WTC11 (cell line): ENCODE data around the gene AOX1. TPM values are rescaled to one million over a fixed set of nuclear protein-coding genes. Genes with fewer than 3 reads are reported as not detected.

Source experiments
- ATAC-seq: fragments of 200-7000 bp; cut with Tn5 transposase; 2 replicates; pipeline ENCODE4 v1.10.0; 2021; ENCODE audit warnings: mild to moderate bottlenecking, moderate library complexity
- CTCF ChIA-PET: fragments of 300-600 bp; sonication (Branson Sonifier 250); formaldehyde crosslinking; loops from one replicate; lab custom pipeline; 2021; ENCODE audit warnings: antibody characterized with exemption; lab: Charles Lee
- POLR2A ChIA-PET: fragments of 350-600 bp; sonication (Branson Sonifier 250); formaldehyde crosslinking; loops from one replicate; lab custom pipeline; 2021; ENCODE audit warnings: antibody characterized with exemption; lab: Charles Lee
- DNase-seq: peaks from one replicate; pipeline ENCODE4 v3.0.0; 2021; ENCODE audit warnings: low spot score
- H3K27ac Mint-ChIP-seq: 2 replicates; pipeline ENCODE4 v1.8.0; 2021; ENCODE audit warnings: mixed read lengths
- H3K27me3 Mint-ChIP-seq: 2 replicates; pipeline ENCODE4 v1.8.0; 2021; ENCODE audit warnings: low read depth, mild to moderate bottlenecking, moderate library complexity, mixed read lengths
- H3K36me3 Mint-ChIP-seq: 2 replicates; pipeline ENCODE4 v1.8.0; 2021; ENCODE audit warnings: mixed read lengths
- H3K4me1 Mint-ChIP-seq: 2 replicates; pipeline ENCODE4 v1.8.0; 2022; ENCODE audit warnings: mixed read lengths
- H3K4me3 Mint-ChIP-seq: 2 replicates; pipeline ENCODE4 v1.8.0; 2021; ENCODE audit warnings: mild to moderate bottlenecking, moderate library complexity, mixed read lengths
- H3K9me3 Mint-ChIP-seq: 2 replicates; pipeline ENCODE4 v1.8.0; 2021; ENCODE audit warnings: mixed read lengths
- CTCF ChIP-seq: fragments of 200-600 bp; IDR thresholded peaks from 2 replicates; pipeline ENCODE4 v1.8.0; 2022; ENCODE audit warnings: antibody characterized with exemption
- FOXK1 ChIP-seq: sonication (generic); formaldehyde crosslinking; IDR thresholded peaks from 2 replicates; pipeline ENCODE4 v1.8.0; 2022; ENCODE audit warnings: mild to moderate bottlenecking, moderate library complexity, missing genetic modification reagents
- GABPB1 ChIP-seq: sonication (generic); formaldehyde crosslinking; IDR thresholded peaks from 2 replicates; pipeline ENCODE4 v1.8.1; 2023; ENCODE audit warnings: mild to moderate bottlenecking, missing genetic modification reagents
- JAZF1 ChIP-seq: fragments of 250-450 bp; sonication (Bioruptor Pico); IDR thresholded peaks from 2 replicates; pipeline ENCODE4 v1.9.0; 2021; ENCODE audit warnings: moderate library complexity, mild to moderate bottlenecking, inconsistent platforms
- NR1H2 ChIP-seq: sonication (generic); formaldehyde crosslinking; IDR thresholded peaks from 2 replicates; pipeline ENCODE4 v1.9.0; 2021; ENCODE audit warnings: mild to moderate bottlenecking, moderate library complexity, missing genetic modification reagents
- OVOL2 ChIP-seq: fragments of 250-450 bp; sonication (Bioruptor Pico); IDR thresholded peaks from 2 replicates; pipeline ENCODE4 v1.9.0; 2021; ENCODE audit warnings: mild to moderate bottlenecking, borderline replicate concordance
- PRDM15 ChIP-seq: sonication (generic); formaldehyde crosslinking; IDR thresholded peaks from 2 replicates; pipeline ENCODE4 v1.8.0; 2022; ENCODE audit warnings: missing genetic modification reagents
- SMAD3 ChIP-seq: sonication (generic); formaldehyde crosslinking; IDR thresholded peaks from 2 replicates; pipeline ENCODE4 v1.8.0; 2022; ENCODE audit warnings: missing genetic modification reagents, mild to moderate bottlenecking, borderline replicate concordance
- SMAD4 ChIP-seq: sonication (generic); formaldehyde crosslinking; IDR thresholded peaks from 2 replicates; pipeline ENCODE4 v1.8.0; 2022; ENCODE audit warnings: mild to moderate bottlenecking, missing genetic modification reagents
- SOX15 ChIP-seq: fragments of 250-450 bp; sonication (Bioruptor Pico); IDR thresholded peaks from 2 replicates; pipeline ENCODE4 v1.9.0; 2021; ENCODE audit warnings: mild to moderate bottlenecking
- SP1 ChIP-seq: sonication (generic); formaldehyde crosslinking; conservative IDR thresholded peaks from 2 replicates; pipeline ENCODE4 v1.8.1; 2022; ENCODE audit warnings: missing genetic modification reagents
- TEAD4 ChIP-seq: sonication (generic); formaldehyde crosslinking; IDR thresholded peaks from 2 replicates; pipeline ENCODE4 v1.8.0; 2022; ENCODE audit warnings: mild to moderate bottlenecking, missing genetic modification reagents
- ZBTB21 ChIP-seq: sonication (generic); formaldehyde crosslinking; IDR thresholded peaks from 2 replicates; pipeline ENCODE4 v1.8.1; 2023; ENCODE audit warnings: mild to moderate bottlenecking, missing genetic modification reagents, borderline replicate concordance
- ZNF232 ChIP-seq: sonication (generic); formaldehyde crosslinking; IDR thresholded peaks from 2 replicates; pipeline ENCODE4 v1.8.0; 2022; ENCODE audit warnings: mild to moderate bottlenecking, missing genetic modification reagents
- ZNF317 ChIP-seq: sonication (generic); formaldehyde crosslinking; IDR thresholded peaks from 2 replicates; pipeline ENCODE4 v1.8.1; 2023; ENCODE audit warnings: low read depth, mild to moderate bottlenecking, moderate library complexity, missing genetic modification reagents, borderline replicate concordance
- total RNA-seq: library from RNA; stranded (reverse); gene quantifications from 3 replicates; pipeline ENCODE4 v1.2.3, GENCODE V29; 2021
- TF ChIP-seq, protein P1 (sequence below): sonication (generic); formaldehyde crosslinking; IDR thresholded peaks from 2 replicates; pipeline ENCODE4 v1.8.1; 2023; ENCODE audit warnings: mild to moderate bottlenecking, missing genetic modification reagents, moderate library complexity
- TF ChIP-seq, protein P2 (sequence below): sonication (generic); formaldehyde crosslinking; IDR thresholded peaks from 2 replicates; pipeline ENCODE4 v1.8.1; 2022; ENCODE audit warnings: low read depth, missing genetic modification reagents, borderline replicate concordance
- TF ChIP-seq, protein P3 (sequence below): fragments of 250-450 bp; sonication (Bioruptor Pico); IDR thresholded peaks from 2 replicates; pipeline ENCODE4 v1.8.0; 2021; ENCODE audit warnings: mild to moderate bottlenecking
- TF ChIP-seq, protein P4 (sequence below): sonication (generic); formaldehyde crosslinking; IDR thresholded peaks from 2 replicates; pipeline ENCODE4 v1.8.0; 2023; ENCODE audit warnings: missing genetic modification reagents, mild to moderate bottlenecking, borderline replicate concordance
- TF ChIP-seq, protein P5 (sequence below): sonication (generic); formaldehyde crosslinking; conservative IDR thresholded peaks from 2 replicates; pipeline ENCODE4 v1.8.1; 2022; ENCODE audit warnings: mild to moderate bottlenecking, missing genetic modification reagents

The AOX1 gene
- total RNA-seq, 1 experiment from 2014 or later = 4.8 TPM

- H3K27me3 Mint-ChIP-seq = no peaks in the 10 kb centered on the region; the same call in 1 of the 2 replicates
- no peaks in the 10 kb centered on the region for H3K36me3 Mint-ChIP-seq
- POLR2A ChIA-PET = no interaction called here
- DNase-seq = no peak
- H3K27ac Mint-ChIP-seq = no peak overlapping the region
- H3K4me3 Mint-ChIP-seq = no peak overlapping the region
- no peak for ATAC-seq
- H3K9me3 Mint-ChIP-seq = no peaks in the 10 kb centered on the region
- peaks cover 22% of the 10 kb centered on the region for H3K4me1 Mint-ChIP-seq
- CTCF ChIA-PET = no interaction called here
- TF ChIP-seq SP1 (CRISPR knock-in tag) (no peak), NR1H2 (CRISPR knock-in tag) (no peak), TEAD4 (CRISPR knock-in tag) (no peak), SMAD3 (CRISPR knock-in tag) (no peak), OVOL2 (CRISPR knock-in tag) (no peak), ZNF232 (CRISPR knock-in tag) (no peak), JAZF1 (CRISPR knock-in tag) (no peak), FOXK1 (no peak), ZBTB21 (CRISPR knock-in tag) (no peak)
- TF ChIP-seq, protein P1, sequence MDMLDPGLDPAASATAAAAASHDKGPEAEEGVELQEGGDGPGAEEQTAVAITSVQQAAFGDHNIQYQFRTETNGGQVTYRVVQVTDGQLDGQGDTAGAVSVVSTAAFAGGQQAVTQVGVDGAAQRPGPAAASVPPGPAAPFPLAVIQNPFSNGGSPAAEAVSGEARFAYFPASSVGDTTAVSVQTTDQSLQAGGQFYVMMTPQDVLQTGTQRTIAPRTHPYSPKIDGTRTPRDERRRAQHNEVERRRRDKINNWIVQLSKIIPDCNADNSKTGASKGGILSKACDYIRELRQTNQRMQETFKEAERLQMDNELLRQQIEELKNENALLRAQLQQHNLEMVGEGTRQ (CRISPR knock-in tag) = no peak
- TF ChIP-seq, protein P2, sequence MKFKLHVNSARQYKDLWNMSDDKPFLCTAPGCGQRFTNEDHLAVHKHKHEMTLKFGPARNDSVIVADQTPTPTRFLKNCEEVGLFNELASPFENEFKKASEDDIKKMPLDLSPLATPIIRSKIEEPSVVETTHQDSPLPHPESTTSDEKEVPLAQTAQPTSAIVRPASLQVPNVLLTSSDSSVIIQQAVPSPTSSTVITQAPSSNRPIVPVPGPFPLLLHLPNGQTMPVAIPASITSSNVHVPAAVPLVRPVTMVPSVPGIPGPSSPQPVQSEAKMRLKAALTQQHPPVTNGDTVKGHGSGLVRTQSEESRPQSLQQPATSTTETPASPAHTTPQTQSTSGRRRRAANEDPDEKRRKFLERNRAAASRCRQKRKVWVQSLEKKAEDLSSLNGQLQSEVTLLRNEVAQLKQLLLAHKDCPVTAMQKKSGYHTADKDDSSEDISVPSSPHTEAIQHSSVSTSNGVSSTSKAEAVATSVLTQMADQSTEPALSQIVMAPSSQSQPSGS = no peak
- TF ChIP-seq, protein P3, sequence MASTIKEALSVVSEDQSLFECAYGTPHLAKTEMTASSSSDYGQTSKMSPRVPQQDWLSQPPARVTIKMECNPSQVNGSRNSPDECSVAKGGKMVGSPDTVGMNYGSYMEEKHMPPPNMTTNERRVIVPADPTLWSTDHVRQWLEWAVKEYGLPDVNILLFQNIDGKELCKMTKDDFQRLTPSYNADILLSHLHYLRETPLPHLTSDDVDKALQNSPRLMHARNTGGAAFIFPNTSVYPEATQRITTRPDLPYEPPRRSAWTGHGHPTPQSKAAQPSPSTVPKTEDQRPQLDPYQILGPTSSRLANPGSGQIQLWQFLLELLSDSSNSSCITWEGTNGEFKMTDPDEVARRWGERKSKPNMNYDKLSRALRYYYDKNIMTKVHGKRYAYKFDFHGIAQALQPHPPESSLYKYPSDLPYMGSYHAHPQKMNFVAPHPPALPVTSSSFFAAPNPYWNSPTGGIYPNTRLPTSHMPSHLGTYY (CRISPR knock-in tag) = no peak
Measured at GRCh38 chr2:200624026-200624425, 38.2 kb downstream of the AOX1 start.

GRCh38 chr2:200624658-200625057, 38.8 kb downstream of the AOX1 start:
- DNase-seq (no peak), ATAC-seq (no peak)
- Mint-ChIP-seq H3K27ac (no peak overlapping the region), H3K36me3 (no peaks in the 10 kb centered on the region), H3K9me3 (no peaks in the 10 kb centered on the region), H3K4me3 (no peak overlapping the region), H3K27me3 (no peaks in the 10 kb centered on the region; the same call in 1 of the 2 replicates), H3K4me1 (peaks cover 22% of the 10 kb centered on the region)
- peak; percentile 29; the same call in 1 of the 2 replicates for TF ChIP-seq GABPB1 (CRISPR knock-in tag)
- TF ChIP-seq, protein P4, sequence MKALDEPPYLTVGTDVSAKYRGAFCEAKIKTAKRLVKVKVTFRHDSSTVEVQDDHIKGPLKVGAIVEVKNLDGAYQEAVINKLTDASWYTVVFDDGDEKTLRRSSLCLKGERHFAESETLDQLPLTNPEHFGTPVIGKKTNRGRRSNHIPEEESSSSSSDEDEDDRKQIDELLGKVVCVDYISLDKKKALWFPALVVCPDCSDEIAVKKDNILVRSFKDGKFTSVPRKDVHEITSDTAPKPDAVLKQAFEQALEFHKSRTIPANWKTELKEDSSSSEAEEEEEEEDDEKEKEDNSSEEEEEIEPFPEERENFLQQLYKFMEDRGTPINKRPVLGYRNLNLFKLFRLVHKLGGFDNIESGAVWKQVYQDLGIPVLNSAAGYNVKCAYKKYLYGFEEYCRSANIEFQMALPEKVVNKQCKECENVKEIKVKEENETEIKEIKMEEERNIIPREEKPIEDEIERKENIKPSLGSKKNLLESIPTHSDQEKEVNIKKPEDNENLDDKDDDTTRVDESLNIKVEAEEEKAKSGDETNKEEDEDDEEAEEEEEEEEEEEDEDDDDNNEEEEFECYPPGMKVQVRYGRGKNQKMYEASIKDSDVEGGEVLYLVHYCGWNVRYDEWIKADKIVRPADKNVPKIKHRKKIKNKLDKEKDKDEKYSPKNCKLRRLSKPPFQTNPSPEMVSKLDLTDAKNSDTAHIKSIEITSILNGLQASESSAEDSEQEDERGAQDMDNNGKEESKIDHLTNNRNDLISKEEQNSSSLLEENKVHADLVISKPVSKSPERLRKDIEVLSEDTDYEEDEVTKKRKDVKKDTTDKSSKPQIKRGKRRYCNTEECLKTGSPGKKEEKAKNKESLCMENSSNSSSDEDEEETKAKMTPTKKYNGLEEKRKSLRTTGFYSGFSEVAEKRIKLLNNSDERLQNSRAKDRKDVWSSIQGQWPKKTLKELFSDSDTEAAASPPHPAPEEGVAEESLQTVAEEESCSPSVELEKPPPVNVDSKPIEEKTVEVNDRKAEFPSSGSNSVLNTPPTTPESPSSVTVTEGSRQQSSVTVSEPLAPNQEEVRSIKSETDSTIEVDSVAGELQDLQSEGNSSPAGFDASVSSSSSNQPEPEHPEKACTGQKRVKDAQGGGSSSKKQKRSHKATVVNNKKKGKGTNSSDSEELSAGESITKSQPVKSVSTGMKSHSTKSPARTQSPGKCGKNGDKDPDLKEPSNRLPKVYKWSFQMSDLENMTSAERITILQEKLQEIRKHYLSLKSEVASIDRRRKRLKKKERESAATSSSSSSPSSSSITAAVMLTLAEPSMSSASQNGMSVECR (CRISPR knock-in tag) = no peak
- ChIA-PET CTCF (no interaction called here), POLR2A (no interaction called here)

GRCh38 chr2:200625282-200625681, 39.5 kb downstream of the AOX1 start:
- CTCF ChIA-PET = no interaction called here
- no peak for DNase-seq
- no peak for ATAC-seq
- no peak for TF ChIP-seq PRDM15 (CRISPR knock-in tag)
- TF ChIP-seq, protein P5, sequence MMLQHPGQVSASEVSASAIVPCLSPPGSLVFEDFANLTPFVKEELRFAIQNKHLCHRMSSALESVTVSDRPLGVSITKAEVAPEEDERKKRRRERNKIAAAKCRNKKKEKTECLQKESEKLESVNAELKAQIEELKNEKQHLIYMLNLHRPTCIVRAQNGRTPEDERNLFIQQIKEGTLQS = no peak
- no peak for TF ChIP-seq SOX15
- TF ChIP-seq ZNF317 (CRISPR knock-in tag) = no peak
- TF ChIP-seq SMAD4 (CRISPR knock-in tag) = no peak
- no peak for TF ChIP-seq CTCF

More at GRCh38 chr2:200625282-200625681, 39.5 kb downstream of the AOX1 start:
- H3K4me1 Mint-ChIP-seq = peaks cover 22% of the 10 kb centered on the region
- H3K4me3 Mint-ChIP-seq = no peak overlapping the region
- POLR2A ChIA-PET = no interaction called here
- H3K36me3 Mint-ChIP-seq = no peaks in the 10 kb centered on the region
- H3K27me3 Mint-ChIP-seq = no peaks in the 10 kb centered on the region; the same call in 1 of the 2 replicates
- H3K27ac Mint-ChIP-seq = no peak overlapping the region
- H3K9me3 Mint-ChIP-seq = no peaks in the 10 kb centered on the region
